Neural cell (in vitro differentiated cells): ENCODE results near the gene IFNLR1. TPM values are rescaled to one million over a fixed set of nuclear protein-coding genes. Genes with fewer than 3 reads are reported as not detected.

Experiments used
- H2AFZ ChIP-seq: fragments of 200-600, 300-800 bp; sonication (generic), shearing (Covaris generic); 2 replicates; pipeline ENCODE4 v1.6.0; 2014; ENCODE audit warnings: low read depth, mild to moderate bottlenecking, antibody characterized with exemption, low read length, moderate library complexity
- H3F3A ChIP-seq: fragments of 200-600 bp; shearing (Covaris generic); 2 replicates; pipeline ENCODE4 v1.6.1; 2016; ENCODE audit warnings: mild to moderate bottlenecking, moderate library complexity, mixed read lengths, antibody characterized with exemption, low read length; ENCODE audit not compliant: insufficient read depth, poor library complexity, severe bottlenecking
- H3K27ac ChIP-seq: fragments of 200-600, 300-800 bp; sonication (generic), shearing (Covaris generic); 2 replicates; pipeline ENCODE4 v1.5.1; 2014; ENCODE audit warnings: mild to moderate bottlenecking, low read length, moderate library complexity
- H3K27me3 ChIP-seq: fragments of 300-800, 200-600 bp; sonication (generic), shearing (Covaris generic); 2 replicates; pipeline ENCODE4 v1.6.0; 2014; ENCODE audit warnings: mild to moderate bottlenecking, low read depth, low read length, moderate library complexity; ENCODE audit not compliant: insufficient read depth
- H3K36me3 ChIP-seq: fragments of 300-800, 200-600 bp; sonication (generic), shearing (Covaris generic); 2 replicates; pipeline ENCODE4 v1.5.1; 2014; ENCODE audit warnings: mild to moderate bottlenecking, antibody characterized with exemption, low read length, moderate library complexity; ENCODE audit not compliant: insufficient read depth
- H3K4me2 ChIP-seq: fragments of 300-800, 200-600 bp; sonication (generic), shearing (Covaris generic); 2 replicates; pipeline ENCODE4 v1.6.0; 2014; ENCODE audit warnings: mild to moderate bottlenecking, low read length
- H3K4me3 ChIP-seq: fragments of 300-800, 200-600 bp; sonication (generic), shearing (Covaris generic); 2 replicates; pipeline ENCODE4 v1.5.1; 2014; ENCODE audit warnings: mild to moderate bottlenecking, low read length, moderate library complexity
- H3K79me2 ChIP-seq: fragments of 200-600 bp; shearing (Covaris generic); replicated peaks from 2 replicates; pipeline ENCODE4 v1.6.0; 2014; ENCODE audit warnings: mild to moderate bottlenecking, low read length, moderate library complexity; ENCODE audit not compliant: insufficient read depth
- H3K9ac ChIP-seq: fragments of 300-800, 200-600 bp; sonication (generic), shearing (Covaris generic); 2 replicates; pipeline ENCODE4 v1.6.1; 2016; ENCODE audit warnings: mild to moderate bottlenecking, low read length, mixed read lengths
- H3K9me2 ChIP-seq: fragments of 200-600 bp; shearing (Covaris generic); 2 replicates; pipeline ENCODE4 v1.6.1; 2016; ENCODE audit warnings: mild to moderate bottlenecking, low read length, mixed read lengths; ENCODE audit not compliant: insufficient read depth
- H3K9me3 ChIP-seq: fragments of 200-600, 300-800 bp; sonication (generic), shearing (Covaris generic); 2 replicates; pipeline ENCODE4 v1.6.1; 2016; ENCODE audit warnings: mild to moderate bottlenecking, mixed run types, low read length, moderate library complexity, mixed read lengths
- H4K20me1 ChIP-seq: fragments of 200-600 bp; shearing (Covaris generic); 2 replicates; pipeline ENCODE4 v1.6.1; 2016; ENCODE audit warnings: mild to moderate bottlenecking, mixed run types; ENCODE audit not compliant: insufficient read depth
- CTCF ChIP-seq: fragments of 450-650 bp; IDR thresholded peaks from 2 replicates; pipeline ENCODE4 v1.5.1; 2014; ENCODE audit warnings: antibody characterized with exemption, mild to moderate bottlenecking, moderate library complexity; ENCODE audit not compliant: poor library complexity, severe bottlenecking
- EP300 ChIP-seq: fragments of 450-650 bp; conservative IDR thresholded peaks from 2 replicates; pipeline ENCODE4 v1.6.1; 2014; ENCODE audit warnings: antibody characterized with exemption, mild to moderate bottlenecking, moderate library complexity; ENCODE audit not compliant: poor library complexity, severe bottlenecking
- EZH2 ChIP-seq: fragments of 200-600, 300-800 bp; shearing (Covaris generic), sonication (generic); IDR thresholded peaks from 2 replicates; pipeline ENCODE4 v1.6.1; 2014; ENCODE audit warnings: antibody characterized with exemption, low read length, borderline replicate concordance, mild to moderate bottlenecking; ENCODE audit not compliant: insufficient read depth, poor library complexity, severe bottlenecking
- MXI1 ChIP-seq: fragments of 450-650 bp; conservative IDR thresholded peaks from 2 replicates; pipeline ENCODE4 v1.6.1; 2014; ENCODE audit warnings: antibody characterized with exemption, mild to moderate bottlenecking; ENCODE audit not compliant: poor library complexity, severe bottlenecking
- POLR2AphosphoS5 ChIP-seq: IDR thresholded peaks from 2 replicates; pipeline ENCODE4 v1.6.1; 2012
- RAD21 ChIP-seq: fragments of 450-650 bp; conservative IDR thresholded peaks from 2 replicates; pipeline ENCODE4 v1.6.1; 2014; ENCODE audit warnings: antibody characterized with exemption, mild to moderate bottlenecking, moderate library complexity
- REST ChIP-seq: IDR thresholded peaks from 2 replicates; pipeline ENCODE4 v1.6.1; 2012; ENCODE audit warnings: borderline replicate concordance
- SMC3 ChIP-seq: fragments of 450-650 bp; conservative IDR thresholded peaks from 2 replicates; pipeline ENCODE4 v1.6.1; 2014; ENCODE audit warnings: antibody characterized with exemption, mild to moderate bottlenecking, moderate library complexity; ENCODE audit not compliant: poor library complexity
- TAF1 ChIP-seq: IDR thresholded peaks from 2 replicates; pipeline ENCODE4 v1.6.1; 2012; ENCODE audit warnings: low read depth
- polyA plus RNA-seq: library from polyadenylated mRNA; depleted of rRNA; stranded (reverse); fragments of >200 nt; gene quantifications from 2 replicates; pipeline ENCODE4 v1.2.3, GENCODE V29; 2014

Gene IFNLR1
- polyA plus RNA-seq, 1 donor from 2014 or later, result 0.32 TPM

DNA sequence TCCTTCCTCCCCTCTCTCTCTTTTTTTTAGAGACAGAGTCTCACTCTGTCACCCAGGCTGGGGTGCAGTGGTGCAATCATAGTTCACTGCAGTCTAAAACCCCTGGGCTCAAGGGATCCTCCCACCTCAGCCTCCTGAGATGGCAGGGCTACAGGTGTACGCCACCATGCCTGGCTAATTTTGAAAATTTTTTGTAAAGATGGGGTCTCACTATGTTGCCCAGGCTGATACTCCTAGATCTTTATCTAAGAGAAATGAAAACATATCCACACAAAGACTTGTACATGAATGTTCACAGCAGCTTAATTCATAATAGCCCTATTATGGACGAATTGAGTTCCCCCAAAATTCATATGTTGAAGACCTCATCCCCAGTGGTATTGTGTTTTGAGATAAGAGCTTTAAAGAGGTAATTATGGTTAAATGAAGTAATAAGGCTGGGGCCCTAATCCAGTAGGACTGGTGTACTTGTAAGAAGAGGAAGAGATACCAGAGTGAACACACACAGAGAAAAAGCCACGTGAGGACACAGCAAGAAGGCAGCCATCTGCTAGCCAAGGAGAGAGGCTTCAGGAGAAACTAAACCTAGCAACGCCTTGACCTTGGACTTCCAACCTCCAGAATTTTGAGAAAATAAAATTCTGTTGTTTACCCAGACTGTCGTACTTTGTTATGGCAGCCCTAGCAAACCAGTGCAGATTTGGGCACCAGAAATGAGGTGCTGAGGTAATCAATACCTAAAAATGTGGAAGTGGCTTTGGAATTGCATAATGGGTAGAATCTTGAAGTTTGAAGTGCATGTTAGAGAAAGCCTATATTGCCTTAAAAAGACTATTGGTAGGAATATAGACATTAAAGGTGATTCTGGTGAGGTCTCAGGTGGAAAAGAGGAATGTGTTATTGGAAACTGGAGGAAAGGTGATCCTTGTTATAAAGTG, 13.2 kb downstream of the IFNLR1 start:
- H2AFZ ChIP-seq, result no peak overlapping the region
- H3K79me2 ChIP-seq, result no peaks in the 10 kb centered on the region
- no peak overlapping the region for H3K9ac ChIP-seq

GRCh38 chr1:24172598-24172997, 14.5 kb downstream of the IFNLR1 start:
- Histone ChIP-seq H3K4me2 (no peak overlapping the region), H3K4me3 (no peak overlapping the region), H3K9ac (no peak overlapping the region), H3K36me3 (no peaks in the 10 kb centered on the region), H3K9me3 (peaks cover 3% of the 10 kb centered on the region), H2AFZ (no peak overlapping the region), H3K27ac (no peak overlapping the region), H3K27me3 (no peaks in the 10 kb centered on the region), H4K20me1 (no peaks in the 10 kb centered on the region), H3K9me2 (no peaks in the 10 kb centered on the region), H3K79me2 (no peaks in the 10 kb centered on the region), H3F3A (no peaks in the 10 kb centered on the region)
- TF ChIP-seq REST (no peak), EZH2 (no peak), SMC3 (no peak), MXI1 (no peak), RAD21 (no peak), CTCF (no peak), TAF1 (no peak), POLR2AphosphoS5 (no peak), EP300 (no peak)

More for the DNA sequence above, 13.2 kb downstream of the IFNLR1 start:
- Histone ChIP-seq H4K20me1 (no peaks in the 10 kb centered on the region), H3K4me3 (no peak overlapping the region), H3K27ac (no peak overlapping the region), H3F3A (no peaks in the 10 kb centered on the region), H3K4me2 (no peak overlapping the region), H3K27me3 (no peaks in the 10 kb centered on the region), H3K36me3 (no peaks in the 10 kb centered on the region), H3K9me2 (no peaks in the 10 kb centered on the region), H3K9me3 (peaks cover 3% of the 10 kb centered on the region)
- no peak for TF ChIP-seq EZH2
- no peak for TF ChIP-seq POLR2AphosphoS5
